ENCODE measurements around the gene UBE4B.
"Not testable (repeated sequence)": the region's sequence is repeated elsewhere in the genome, so short reads cannot be mapped to it uniquely, and the experiment has no call there.

- TF ChIP-seq TAF1 (conservative IDR thresholded peaks at IDR 0.05); CTCF (IDR thresholded peaks at IDR 0.05; ENCODE audit: low read depth, low read length, missing input control); RXRA (IDR thresholded peaks at IDR 0.05); SP1 (IDR thresholded peaks at IDR 0.05); YY1 (IDR thresholded peaks at IDR 0.05); ZBTB33 (IDR thresholded peaks at IDR 0.05): not testable (repeated sequence)
- TF ChIP-seq, protein P1, sequence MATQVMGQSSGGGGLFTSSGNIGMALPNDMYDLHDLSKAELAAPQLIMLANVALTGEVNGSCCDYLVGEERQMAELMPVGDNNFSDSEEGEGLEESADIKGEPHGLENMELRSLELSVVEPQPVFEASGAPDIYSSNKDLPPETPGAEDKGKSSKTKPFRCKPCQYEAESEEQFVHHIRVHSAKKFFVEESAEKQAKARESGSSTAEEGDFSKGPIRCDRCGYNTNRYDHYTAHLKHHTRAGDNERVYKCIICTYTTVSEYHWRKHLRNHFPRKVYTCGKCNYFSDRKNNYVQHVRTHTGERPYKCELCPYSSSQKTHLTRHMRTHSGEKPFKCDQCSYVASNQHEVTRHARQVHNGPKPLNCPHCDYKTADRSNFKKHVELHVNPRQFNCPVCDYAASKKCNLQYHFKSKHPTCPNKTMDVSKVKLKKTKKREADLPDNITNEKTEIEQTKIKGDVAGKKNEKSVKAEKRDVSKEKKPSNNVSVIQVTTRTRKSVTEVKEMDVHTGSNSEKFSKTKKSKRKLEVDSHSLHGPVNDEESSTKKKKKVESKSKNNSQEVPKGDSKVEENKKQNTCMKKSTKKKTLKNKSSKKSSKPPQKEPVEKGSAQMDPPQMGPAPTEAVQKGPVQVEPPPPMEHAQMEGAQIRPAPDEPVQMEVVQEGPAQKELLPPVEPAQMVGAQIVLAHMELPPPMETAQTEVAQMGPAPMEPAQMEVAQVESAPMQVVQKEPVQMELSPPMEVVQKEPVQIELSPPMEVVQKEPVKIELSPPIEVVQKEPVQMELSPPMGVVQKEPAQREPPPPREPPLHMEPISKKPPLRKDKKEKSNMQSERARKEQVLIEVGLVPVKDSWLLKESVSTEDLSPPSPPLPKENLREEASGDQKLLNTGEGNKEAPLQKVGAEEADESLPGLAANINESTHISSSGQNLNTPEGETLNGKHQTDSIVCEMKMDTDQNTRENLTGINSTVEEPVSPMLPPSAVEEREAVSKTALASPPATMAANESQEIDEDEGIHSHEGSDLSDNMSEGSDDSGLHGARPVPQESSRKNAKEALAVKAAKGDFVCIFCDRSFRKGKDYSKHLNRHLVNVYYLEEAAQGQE (IDR thresholded peaks at IDR 0.05), result not testable (repeated sequence)
- TF ChIP-seq, protein P2, sequence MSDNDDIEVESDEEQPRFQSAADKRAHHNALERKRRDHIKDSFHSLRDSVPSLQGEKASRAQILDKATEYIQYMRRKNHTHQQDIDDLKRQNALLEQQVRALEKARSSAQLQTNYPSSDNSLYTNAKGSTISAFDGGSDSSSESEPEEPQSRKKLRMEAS (IDR thresholded peaks at IDR 0.05), result not testable (repeated sequence)
These were observed 187.9 kb downstream of the UBE4B start for GRCh38 chr1:10220657-10221056.
